Left ventricle myocardium superior (tissue), 1 donor: ENCODE data around the gene SFXN3. TPM values are rescaled to one million over a fixed set of nuclear protein-coding genes. Genes with fewer than 3 reads are reported as not detected.
A peak's percentile ranks its signal among the peaks of the same experiment; 100 is the strongest.

Source experiments
- ATAC-seq: fragments of 200-7000 bp; cut with Tn5 transposase; one replicate; pipeline ENCODE4 v1.9.1; 2020; ENCODE audit warnings: mild to moderate bottlenecking, moderate library complexity
- DNase-seq: peaks from one replicate; pipeline ENCODE4 v3.0.0-alpha.2; 2020
- intact Hi-C: fragments of 100-400 bp; cut with micrococcal nuclease; formaldehyde crosslinking; loops from one replicate; pipeline ENCODE4 v1.11.0; 2022
- total RNA-seq: library from RNA; stranded (reverse); fragmentation: NEBNext Ultra II Directional; extraction: Animal tissue kit (Norgen Biotek cat#: 25700); gene quantifications from one replicate; pipeline ENCODE4 v1.2.1, GENCODE V29; 2021
- donor health status: DM: no; HTN: yes; CAD: no; lungs with severe emphysema.

SFXN3 gene
- total RNA-seq, 1 donor from 2014 or later, result 11.0 TPM

DNA sequence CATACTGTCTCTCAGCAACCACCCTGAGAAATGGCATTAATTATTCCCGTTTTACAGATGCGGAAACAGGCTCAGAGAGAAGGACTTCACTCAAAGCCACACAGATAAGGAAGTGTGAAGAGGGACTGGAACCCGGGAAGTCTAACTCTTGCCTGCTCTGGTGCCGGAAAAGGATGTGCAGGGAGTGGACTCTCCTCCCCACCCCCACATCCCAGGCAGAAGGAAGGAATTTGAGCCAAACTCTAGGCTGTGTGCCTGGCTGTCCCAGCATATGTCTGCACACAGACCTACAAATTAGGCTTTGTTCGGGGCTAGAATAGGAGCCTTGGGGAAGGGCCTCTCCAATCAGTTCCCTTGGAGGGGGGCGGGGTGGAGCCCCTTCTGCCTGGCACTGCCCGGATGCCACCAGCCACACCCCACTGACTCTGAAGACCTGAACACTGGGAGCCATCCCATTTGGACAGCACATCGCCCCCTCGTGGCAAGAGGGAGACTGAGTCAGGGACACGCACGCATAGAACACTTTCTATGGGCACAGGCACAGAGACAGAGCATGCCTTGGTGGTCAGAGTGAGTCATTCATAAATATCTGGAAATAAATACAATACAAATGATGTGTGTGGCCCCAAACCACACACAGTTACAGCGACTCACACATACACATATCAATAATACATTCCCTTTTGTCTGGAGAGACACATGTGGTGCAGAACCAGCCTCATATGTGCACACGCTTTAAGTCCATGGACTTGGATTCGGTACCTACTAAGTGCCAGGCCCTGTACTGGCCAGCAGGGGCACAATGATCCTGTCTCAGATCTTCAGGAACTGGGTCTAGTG lies 18.3 kb upstream of the SFXN3 start:
- ATAC-seq (peak; percentile 90), DNase-seq (peak; percentile 91)
- intact Hi-C loops, result no loop called here

- no peak for DNase-seq
- intact Hi-C loops, result no loop called here
- ATAC-seq, result no peak
Observed at GRCh38 chr10:101013365-101013825, 17.6 kb upstream of the SFXN3 start.

- ATAC-seq, result peak; percentile 70
- peak; percentile 92 for DNase-seq
- intact Hi-C loops, result no loop called here
Observed at GRCh38 chr10:101014230-101014884, 16.7 kb upstream of the SFXN3 start.

DNA sequence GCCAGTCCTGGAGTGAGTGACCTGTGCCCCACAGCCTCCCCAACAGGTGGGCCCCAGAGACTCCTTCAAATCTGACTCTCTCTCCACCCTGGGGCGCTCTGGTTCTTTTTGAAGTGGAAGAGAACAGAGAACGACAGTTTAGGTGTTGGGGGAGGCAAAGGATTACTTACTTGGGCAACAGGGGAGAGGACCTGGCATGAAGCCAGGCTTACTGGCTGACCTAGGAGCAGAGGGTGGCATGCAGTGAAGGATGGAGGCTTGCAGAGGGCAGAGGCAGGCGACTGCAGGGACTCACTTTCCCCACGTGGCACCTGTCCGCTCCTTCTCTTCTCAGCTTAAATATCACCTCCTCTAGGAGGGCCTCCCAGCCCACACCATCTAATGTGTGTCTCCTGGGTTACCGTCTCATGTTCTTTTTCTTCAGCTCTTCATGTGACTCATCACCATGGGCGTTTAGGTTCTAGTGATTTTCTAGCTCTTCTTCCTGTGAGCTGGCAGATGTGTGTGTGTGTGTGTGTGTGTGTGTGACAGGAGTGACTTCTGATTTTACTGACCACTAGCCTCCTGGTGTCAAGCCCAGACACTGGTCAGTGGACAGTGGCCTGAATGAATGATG lies 16.0 kb upstream of the SFXN3 start:
- no peak for DNase-seq
- intact Hi-C loops, result no loop called here
- ATAC-seq, result no peak

GRCh38 chr10:101015582-101015973 lies 15.5 kb upstream of the SFXN3 start:
- intact Hi-C loops, result no loop called here
- no peak for DNase-seq

GRCh38 chr10:101016814-101017213 lies 14.2 kb upstream of the SFXN3 start:
- DNase-seq, result no peak

More at GRCh38 chr10:101015582-101015973, 15.5 kb upstream of the SFXN3 start:
- no peak for ATAC-seq

DNA sequence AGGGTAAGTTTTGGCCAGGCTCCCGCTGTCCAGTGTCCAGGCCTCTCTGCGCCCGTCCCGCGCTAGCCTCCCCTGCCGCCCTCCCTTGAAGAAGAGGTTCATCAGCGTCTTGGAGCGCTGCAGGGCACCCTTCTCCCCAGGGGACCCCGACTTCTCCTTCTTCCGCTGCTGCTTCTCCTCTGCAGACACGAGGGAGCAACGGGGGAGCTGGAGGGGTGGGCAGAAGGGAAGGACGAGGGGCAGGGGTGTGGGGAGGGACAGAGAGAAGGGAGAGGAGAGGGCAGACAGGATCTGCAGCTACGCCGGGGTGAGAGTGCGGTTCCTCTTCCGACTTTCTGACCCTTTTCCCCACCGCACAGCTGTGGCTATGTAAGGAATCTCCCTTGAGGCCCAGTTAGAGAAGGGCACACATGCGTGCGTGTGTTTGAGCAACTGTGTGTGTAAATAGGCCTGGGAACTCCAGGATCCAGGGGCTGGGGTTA lies 12.9 kb upstream of the SFXN3 start:
- DNase-seq (no peak), ATAC-seq (peak; percentile 4)
- intact Hi-C loops, result no loop called here

More at GRCh38 chr10:101016814-101017213, 14.2 kb upstream of the SFXN3 start:
- ATAC-seq, result no peak
- intact Hi-C loops, result no loop called here

DNA sequence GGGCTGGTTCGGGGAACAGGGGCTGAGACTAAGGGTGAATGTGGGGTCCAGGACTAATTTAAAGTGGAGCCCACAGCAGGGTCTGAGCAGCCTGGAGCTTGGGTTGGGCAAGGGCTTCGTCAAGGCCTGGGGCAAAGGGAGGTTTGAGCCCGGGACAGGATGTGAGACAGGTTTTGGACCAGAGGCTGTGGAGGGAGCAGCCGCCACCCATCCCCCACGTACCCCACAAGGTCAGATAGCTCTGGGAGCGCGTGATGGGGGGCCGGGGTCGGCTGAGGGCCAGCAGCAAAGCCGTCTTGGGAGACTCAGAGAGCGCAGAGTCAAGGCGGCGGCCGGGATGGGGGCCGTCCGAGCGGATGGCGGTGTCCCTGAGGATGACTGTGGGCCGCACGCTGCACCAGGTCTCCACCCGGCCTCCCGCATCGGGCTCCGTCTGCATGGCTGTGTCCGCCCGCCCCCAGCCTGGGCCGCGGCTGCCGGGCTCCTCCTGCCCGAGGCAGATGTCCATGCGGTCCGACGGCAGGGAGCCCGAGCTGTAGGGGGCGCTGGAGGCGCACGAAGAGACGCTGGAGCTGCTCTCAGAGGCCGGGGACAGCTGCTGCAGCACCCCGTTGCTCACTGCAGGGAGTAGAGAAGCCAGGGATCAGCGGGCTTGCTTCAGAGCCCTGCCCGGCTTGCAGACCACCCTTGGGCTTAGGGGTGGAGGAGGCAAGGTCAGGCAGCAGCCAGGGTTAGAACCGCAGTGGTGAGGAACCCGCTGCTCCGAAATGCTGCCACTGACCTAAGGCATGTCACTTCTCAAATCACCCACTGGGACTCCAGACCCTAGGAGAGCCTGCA lies 12.2 kb upstream of the SFXN3 start:
- ATAC-seq (peak; percentile 81), DNase-seq (peak; percentile 92)
- intact Hi-C loops, result no loop called here

GRCh38 chr10:101019440-101019703 lies 11.7 kb upstream of the SFXN3 start:
- intact Hi-C loops, result no loop called here
- ATAC-seq, result no peak
- no peak for DNase-seq

DNA sequence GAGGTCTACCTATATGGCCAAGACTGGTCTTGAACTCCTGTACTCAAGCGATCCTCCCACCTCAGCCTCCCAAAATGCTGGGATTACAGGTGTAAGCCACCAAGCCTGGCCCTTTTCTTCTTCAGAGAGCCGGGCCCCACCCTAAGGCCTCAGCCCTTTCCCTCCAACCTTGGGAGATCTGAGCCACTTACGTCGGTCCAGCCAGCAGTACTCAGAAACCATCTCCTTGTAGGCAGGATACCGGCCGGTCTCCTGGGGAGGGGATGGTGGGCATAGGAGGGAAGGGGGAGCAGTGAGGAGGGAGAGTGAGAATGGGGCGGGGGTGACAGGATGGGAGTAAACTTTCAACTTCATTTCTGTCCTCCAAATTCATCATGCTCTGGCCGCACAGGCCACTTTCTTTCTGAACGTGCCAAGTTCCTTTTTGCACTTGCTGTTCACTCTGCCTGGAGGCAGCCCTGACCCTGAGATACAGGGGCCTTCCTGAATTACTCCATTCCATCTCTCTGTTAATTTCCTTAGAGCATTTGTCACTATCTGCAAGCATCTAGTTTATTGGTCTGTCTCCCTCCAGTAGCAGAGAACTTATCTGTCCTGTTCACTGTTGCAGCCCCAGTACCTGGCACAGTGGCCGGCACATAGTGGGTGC lies 10.5 kb upstream of the SFXN3 start:
- ATAC-seq (no peak), DNase-seq (no peak)
- intact Hi-C loops, result no loop called here

- intact Hi-C loops, result no loop called here
- DNase-seq, result no peak
- ATAC-seq, result no peak
Observed at GRCh38 chr10:101021239-101021638, 9.8 kb upstream of the SFXN3 start.

- ATAC-seq, result no peak
- no peak for DNase-seq
- intact Hi-C loops, result no loop called here
Observed at GRCh38 chr10:101021692-101022251, 9.3 kb upstream of the SFXN3 start.

GRCh38 chr10:101022967-101023705 lies 7.9 kb upstream of the SFXN3 start:
- intact Hi-C loops, result no loop called here
- ATAC-seq (no peak), DNase-seq (peak; percentile 28)

GRCh38 chr10:101027106-101027720 lies 3.8 kb upstream of the SFXN3 start:
- ATAC-seq (no peak), DNase-seq (no peak)
- intact Hi-C loops, result no loop called here

GRCh38 chr10:101028446-101029337 lies 2.3 kb upstream of the SFXN3 start:
- ATAC-seq, result no peak

DNA sequence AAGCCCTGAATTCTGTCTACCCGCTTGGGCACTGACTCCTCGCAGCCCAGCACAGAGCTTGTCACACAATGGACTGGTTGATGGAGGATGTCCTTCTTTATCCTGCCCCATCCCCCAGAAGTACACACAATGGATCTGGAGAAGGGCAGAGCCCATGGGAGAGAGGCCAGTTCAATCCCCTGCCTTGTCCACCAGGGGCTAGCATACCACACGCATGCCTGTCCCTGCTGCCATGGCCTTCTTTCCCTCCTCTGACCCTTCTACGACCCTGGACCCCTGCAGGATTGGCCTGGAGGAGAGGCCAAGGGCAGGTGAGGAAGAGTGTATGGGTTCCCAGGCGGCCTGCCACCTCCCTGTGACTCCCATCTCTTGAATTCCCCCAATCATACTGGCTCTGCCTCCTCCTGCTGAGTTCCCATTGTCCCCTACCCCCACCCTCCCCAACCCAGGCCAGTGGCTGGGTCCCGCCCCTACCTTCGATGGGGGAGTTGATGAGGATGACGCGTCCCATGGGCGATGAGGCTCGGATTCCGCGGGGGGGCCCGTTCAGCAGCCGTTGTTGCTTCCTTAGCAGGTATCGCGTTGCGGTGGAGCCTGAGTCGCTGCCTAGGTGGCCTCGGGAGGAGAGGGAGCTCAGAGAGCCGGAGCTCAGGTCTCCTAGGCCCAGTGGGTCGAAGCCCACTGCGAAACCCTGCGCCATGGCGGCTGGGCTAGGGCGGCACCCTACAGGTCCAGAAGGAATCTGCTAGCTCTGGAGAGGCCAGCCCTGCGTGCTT lies 1.3 kb upstream of the SFXN3 start:
- intact Hi-C loops, result no loop called here
- peak; percentile 29 for DNase-seq
- no peak for ATAC-seq

More at GRCh38 chr10:101028446-101029337, 2.3 kb upstream of the SFXN3 start:
- DNase-seq, result peak; percentile 30
- intact Hi-C loops, result no loop called here
